H1 (cell line): ENCODE results near the gene COTL1. TPM values are rescaled to one million over a fixed set of nuclear protein-coding genes. Genes with fewer than 3 reads are reported as not detected.
A peak's percentile ranks its signal among the peaks of the same experiment; 100 is the strongest.

ENCODE experiments used
- CTCF ChIA-PET: fragments of 300-600 bp; sonication (Branson Sonifier 250); formaldehyde crosslinking; loops from one replicate; lab custom pipeline; 2021; ENCODE audit not compliant: partially characterized antibody; lab: Charles Lee
- POLR2A ChIA-PET: fragments of 300-600 bp; sonication (Branson Sonifier 250); formaldehyde crosslinking; loops from one replicate; lab custom pipeline; 2021; ENCODE audit warnings: inconsistent platforms; ENCODE audit not compliant: partially characterized antibody; lab: Charles Lee
- DNase-seq, 2 experiments: peaks; one replicate each; pipeline versions ENCODE4 v3.0.0 to v3.0.0-alpha.2; 2010 to 2022; ENCODE audit warnings: low spot score in 2 of 2, low read depth in 1 of 2, mixed read lengths in 1 of 2
- FAIRE-seq: peaks from 2 replicates; lab custom pipeline; 2011; peaks lifted over from hg19 to GRCh38; lab: Jason Lieb, UNC
- H2AFZ ChIP-seq: 2 replicates; pipeline ENCODE4 v1.8.1; 2012; ENCODE audit warnings: low read length, inconsistent platforms
- H2AK5ac ChIP-seq: 2 replicates; pipeline ENCODE4 v1.6.1; 2013; ENCODE audit warnings: low read depth, low read length
- H2BK120ac ChIP-seq: replicated peaks from 2 replicates; pipeline ENCODE3; 2013; ENCODE audit warnings: low read depth, low read length, inconsistent platforms
- H2BK12ac ChIP-seq: 2 replicates; pipeline ENCODE4 v1.6.1; 2013; ENCODE audit warnings: low read depth, low read length
- H2BK15ac ChIP-seq: 2 replicates; pipeline ENCODE4 v1.6.1; 2013; ENCODE audit warnings: low read length
- H2BK20ac ChIP-seq: 2 replicates; pipeline ENCODE4 v1.6.1; 2013; ENCODE audit warnings: low read length
- H2BK5ac ChIP-seq: 2 replicates; pipeline ENCODE4 v1.6.1; 2013; ENCODE audit warnings: low read depth, low read length
- H3K14ac ChIP-seq: 2 replicates; pipeline ENCODE4 v1.6.1; 2013; ENCODE audit warnings: inconsistent platforms; ENCODE audit not compliant: insufficient read length
- H3K18ac ChIP-seq: 2 replicates; pipeline ENCODE4 v1.6.1; 2013; ENCODE audit warnings: low read length; ENCODE audit errors: extremely low read depth
- H3K23ac ChIP-seq: 2 replicates; pipeline ENCODE4 v1.6.1; 2013; ENCODE audit warnings: inconsistent platforms; ENCODE audit not compliant: insufficient read length
- H3K23me2 ChIP-seq: 2 replicates; pipeline ENCODE4 v1.6.1; 2013; ENCODE audit warnings: low read depth, low read length
- H3K27ac ChIP-seq: 2 replicates; pipeline ENCODE4 v1.6.1; 2011; ENCODE audit warnings: low read depth, low read length, inconsistent platforms
- H3K27me3 ChIP-seq, 4 experiments: replicated peaks in 1 of 4; 1 replicate in 1 of 4; 2 replicates in 3 of 4; pipeline versions ENCODE4 v1.6.1 to v1.8.1; 2011 to 2013; ENCODE audit warnings: low read length in 3 of 4, mild to moderate bottlenecking in 3 of 4, inconsistent platforms in 2 of 4, mixed read lengths in 2 of 4, moderate library complexity in 1 of 4; ENCODE audit not compliant: control insufficient read depth in 3 of 4, insufficient read depth in 3 of 4; ENCODE audit errors: extremely low read depth in 1 of 4
- H3K36me3 ChIP-seq, 4 experiments: 2 replicates each; pipeline versions ENCODE4 v1.6.1 to v1.8.1; 2011 to 2013; ENCODE audit warnings: mild to moderate bottlenecking in 4 of 4, low read length in 3 of 4, moderate library complexity in 2 of 4, control low read depth in 1 of 4, inconsistent platforms in 1 of 4; ENCODE audit not compliant: insufficient read depth in 4 of 4, control insufficient read depth in 2 of 4
- H3K4ac ChIP-seq: replicated peaks from 2 replicates; pipeline ENCODE3; 2013; ENCODE audit warnings: low read length, low read depth, mixed read lengths, inconsistent platforms; ENCODE audit not compliant: insufficient read length
- H3K4me1 ChIP-seq, 4 experiments: replicated peaks in 1 of 4; 1 replicate in 1 of 4; 2 replicates in 3 of 4; pipeline versions ENCODE4 v1.6.1 to v1.8.1; 2011 to 2013; ENCODE audit warnings: low read length in 3 of 4, inconsistent platforms in 2 of 4, mixed read lengths in 1 of 4; ENCODE audit not compliant: insufficient read depth in 4 of 4, control insufficient read depth in 3 of 4
- H3K4me2 ChIP-seq, 2 experiments: 2 replicates each; pipeline versions ENCODE4 v1.6.1 to v1.8.1; 2011 to 2013; ENCODE audit warnings: low read depth in 2 of 2, low read length in 2 of 2, control low read depth in 1 of 2, inconsistent platforms in 1 of 2, mild to moderate bottlenecking in 1 of 2; ENCODE audit not compliant: insufficient read depth in 1 of 2
- H3K4me3 ChIP-seq, 4 experiments: fragments of 200-600, 300-600 bp in 1 of 4; sonication (generic), shearing (Covaris generic), sonication (Bioruptor Twin) in 1 of 4; 2 replicates each; pipeline versions ENCODE4 v1.5.1 to v1.8.1; 2011 to 2016; ENCODE audit warnings: low read length in 4 of 4, low read depth in 3 of 4, control low read depth in 2 of 4, inconsistent platforms in 2 of 4, mild to moderate bottlenecking in 2 of 4, mixed read lengths in 1 of 4, moderate library complexity in 1 of 4; ENCODE audit not compliant: insufficient read depth in 2 of 4; ENCODE audit errors: extremely low read depth in 1 of 4
- H3K56ac ChIP-seq: replicated peaks from 2 replicates; pipeline ENCODE3; 2013; ENCODE audit warnings: low read depth, mild to moderate bottlenecking, mixed read lengths, low read length, inconsistent platforms; ENCODE audit not compliant: insufficient read length
- H3K79me1 ChIP-seq: 2 replicates; pipeline ENCODE4 v1.6.1; 2013; ENCODE audit warnings: low read depth, low read length, control low read depth
- H3K79me2 ChIP-seq, 2 experiments: 2 replicates each; pipeline versions ENCODE4 v1.6.1 to v1.8.1; 2012 to 2013; ENCODE audit warnings: low read length in 2 of 2, mild to moderate bottlenecking in 2 of 2, inconsistent platforms in 1 of 2; ENCODE audit not compliant: insufficient read depth in 2 of 2, control insufficient read depth in 1 of 2
- H3K9ac ChIP-seq, 4 experiments: replicated peaks in 1 of 4; 1 replicate in 1 of 4; 2 replicates in 3 of 4; pipeline versions ENCODE4 v1.6.1 to v1.8.1; 2011 to 2013; ENCODE audit warnings: low read depth in 3 of 4, low read length in 3 of 4, control low read depth in 2 of 4, mild to moderate bottlenecking in 2 of 4, moderate library complexity in 2 of 4, inconsistent platforms in 1 of 4; ENCODE audit errors: extremely low read depth in 1 of 4
- H3K9me3 ChIP-seq, 2 experiments: 2 replicates each; pipeline versions ENCODE4 v1.6.1 to v1.8.1; 2012 to 2013; ENCODE audit warnings: mild to moderate bottlenecking in 2 of 2, moderate library complexity in 2 of 2, control low read depth in 1 of 2, inconsistent platforms in 1 of 2, low read depth in 1 of 2, low read length in 1 of 2, mixed read lengths in 1 of 2; ENCODE audit not compliant: insufficient read depth in 2 of 2
- H4K20me1 ChIP-seq, 2 experiments: replicated peaks in 1 of 2; 2 replicates each; pipeline versions ENCODE3 to v1.8.1; 2011 to 2013; ENCODE audit warnings: inconsistent platforms in 2 of 2, low read length in 2 of 2, mild to moderate bottlenecking in 1 of 2; ENCODE audit not compliant: insufficient read depth in 2 of 2, control insufficient read depth in 1 of 2
- H4K5ac ChIP-seq: 2 replicates; pipeline ENCODE4 v1.6.1; 2013; ENCODE audit warnings: low read length, low read depth, mixed read lengths, inconsistent platforms; ENCODE audit not compliant: insufficient read length
- H4K8ac ChIP-seq: 2 replicates; pipeline ENCODE4 v1.8.0; 2013; ENCODE audit warnings: mild to moderate bottlenecking, moderate library complexity, low read length, inconsistent platforms; ENCODE audit not compliant: insufficient read depth; ENCODE audit errors: extremely low read depth
- H4K91ac ChIP-seq: replicated peaks from 2 replicates; pipeline ENCODE3; 2013; ENCODE audit warnings: low read length, mixed read lengths, inconsistent platforms; ENCODE audit not compliant: insufficient read length
- BRCA1 ChIP-seq: IDR thresholded peaks from 2 replicates; pipeline ENCODE4 v1.6.1; 2012; ENCODE audit warnings: low read depth, low read length, improper control_type of control experiment
- KDM1A ChIP-seq: fragments of 200-600, 300-600 bp; sonication (generic); IDR thresholded peaks from 2 replicates; pipeline ENCODE4 v1.7.1; 2016; ENCODE audit warnings: mild to moderate bottlenecking, low read length, borderline replicate concordance
- MAFK ChIP-seq: IDR thresholded peaks from 2 replicates; pipeline ENCODE4 v1.6.1; 2012; ENCODE audit warnings: low read depth, mild to moderate bottlenecking, improper control_type of control experiment, low read length
- PHF8 ChIP-seq: fragments of 200-600 bp; sonication (generic); conservative IDR thresholded peaks from 2 replicates; pipeline ENCODE4 v1.7.1; 2012; ENCODE audit warnings: low read depth, mild to moderate bottlenecking, inconsistent platforms, low read length, moderate library complexity
- RBBP5 ChIP-seq: IDR thresholded peaks from 2 replicates; pipeline ENCODE4 v1.7.1; 2012; ENCODE audit warnings: low read depth, mild to moderate bottlenecking, inconsistent platforms, low read length, moderate library complexity, borderline replicate concordance
- RFX5 ChIP-seq: IDR thresholded peaks from 2 replicates; pipeline ENCODE4 v1.6.1; 2011; ENCODE audit warnings: low read depth, low read length, improper control_type of control experiment, borderline replicate concordance
- SIRT6 ChIP-seq: IDR thresholded peaks from one replicate; pipeline ENCODE4 v1.7.1; 2012; ENCODE audit warnings: low read length, inconsistent platforms
- SP2 ChIP-seq: IDR thresholded peaks from 2 replicates; pipeline ENCODE4 v1.6.1; 2012; ENCODE audit warnings: mild to moderate bottlenecking, low read length, inconsistent platforms
- SUZ12 ChIP-seq: fragments of 200-600 bp; sonication (generic); IDR thresholded peaks from 2 replicates; pipeline ENCODE4 v1.6.1; 2012; ENCODE audit warnings: mild to moderate bottlenecking, inconsistent platforms, low read length, moderate library complexity, mixed read lengths
- whole genome bisulfite sequencing, 2 experiments: shearing (Covaris generic) in 1 of 2; methylation state at CpG; one replicate each; pipeline versions ENCODE4 v1.1.6 to v1.1.7; 2013 to 2015; ENCODE audit warnings: low lambda C conversion rate in 2 of 2, mixed read lengths in 2 of 2, inconsistent platforms in 1 of 2, low coverage in 1 of 2, missing lambda C conversion rate in 1 of 2; ENCODE audit not compliant: insufficient replicate concordance in 2 of 2, insufficient coverage in 1 of 2, insufficient read length in 1 of 2; ENCODE audit errors: extremely low coverage in 1 of 2, missing lambda C conversion rate in 1 of 2; 5-methylcytosine and 5-hydroxymethylcytosine counted together
- polyA plus RNA-seq, 7 experiments: library from polyadenylated mRNA; depleted of rRNA in 3 of 7; stranded (reverse) in 5 of 7; unstranded in 2 of 7; fragments of >200 nt in 5 of 7; fragments of 200-250 nt in 2 of 7; gene quantifications; 1 replicate in 5 of 7; 2 replicates in 1 of 7; 4 replicates in 1 of 7; pipeline versions ENCODE4 v1.2.1 to v1.2.3, GENCODE V29; 2011 to 2013; ENCODE audit warnings: missing spikeins in 2 of 7, mixed read lengths in 2 of 7
- total RNA-seq: library from RNA; stranded (reverse); fragmentation: NEBNext Ultra II Directional; extraction: Animal tissue kit (Norgen Biotek cat#: 25700); gene quantifications from 2 replicates; pipeline ENCODE4 v1.2.1, GENCODE V29; 2021
- TF ChIP-seq, protein P1 (sequence below): IDR thresholded peaks from 2 replicates; pipeline ENCODE4 v1.6.1; 2012; ENCODE audit warnings: inconsistent platforms
- TF ChIP-seq, protein P2 (sequence below): IDR thresholded peaks from 2 replicates; pipeline ENCODE4 v1.6.1; 2011; ENCODE audit warnings: low read length, improper control_type of control experiment

The COTL1 gene
- total and polyA plus RNA-seq, 2 of the 8 experiments (the other 6 are each of a cell fraction or from before 2014, with no cell fraction given), result 59.2 to 183 TPM

DNA sequence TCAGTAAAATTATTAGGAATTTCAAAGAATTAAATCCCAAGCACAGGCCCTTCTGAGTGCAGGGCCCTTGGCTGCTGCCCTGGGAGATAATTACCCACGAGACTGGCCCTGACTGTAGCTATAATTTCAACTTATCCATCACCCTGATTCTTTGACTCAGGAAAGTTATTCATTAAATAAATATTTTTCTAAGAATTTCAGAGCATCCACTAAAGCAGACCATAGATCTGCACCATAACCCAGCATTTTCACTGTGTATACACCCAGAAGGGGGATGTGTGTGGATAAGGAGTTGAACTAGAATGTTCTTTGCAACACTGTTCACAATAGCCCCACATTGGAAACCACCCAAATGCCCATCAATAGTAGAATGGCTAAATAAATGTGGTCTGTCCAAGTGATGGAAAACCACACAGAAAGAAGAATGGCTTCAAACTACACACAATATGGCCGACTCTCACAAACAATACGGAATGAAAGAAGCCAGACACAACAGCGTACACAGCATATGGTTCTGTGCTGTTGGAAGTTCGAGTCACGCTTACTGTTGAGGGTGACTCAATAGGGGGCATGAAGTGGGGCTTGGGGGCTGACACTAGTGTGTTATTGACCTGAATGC, 79.5 kb downstream of the COTL1 start:
- Histone ChIP-seq H3K23me2 (no peaks in the 10 kb centered on the region), H2BK15ac (no peak overlapping the region), H2BK120ac (no peak overlapping the region), H2BK5ac (no peak overlapping the region), H3K23ac (no peak overlapping the region), H4K91ac (peak overlapping the region; percentile 35), H3K9me3 (no peaks in the 10 kb centered on the region), H3K9ac (no peak overlapping the region), H3K4me3 (no peak overlapping the region), H2AFZ (no peak overlapping the region), H3K4me1 (peaks cover 4 to 17% (median 11%) of the 10 kb centered on the region in 4 experiments), H3K27me3 (no peaks in the 10 kb centered on the region), H3K18ac (no peak overlapping the region), H2BK12ac (no peak overlapping the region), H3K79me2 (no peaks in the 10 kb centered on the region), H2AK5ac (no peak overlapping the region), H3K56ac (no peak overlapping the region), H3K4ac (no peak overlapping the region), H3K27ac (no peak overlapping the region), H3K14ac (no peak overlapping the region), H4K5ac (no peak overlapping the region), H3K36me3 (no peaks in the 10 kb centered on the region), H4K8ac (no peak overlapping the region), H3K4me2 (no peak overlapping the region), H4K20me1 (no peaks in the 10 kb centered on the region), H3K79me1 (no peaks in the 10 kb centered on the region), H2BK20ac (no peak overlapping the region)
- 91% methylated on average over 6 of the region's 6 CpGs; no CpG with 5 or more reads in 1 of the 2 experiments for WGBS, 2 experiments
- FAIRE-seq (no peak), DNase-seq (no peak)
- POLR2A ChIA-PET, result no interaction called here
- CTCF ChIA-PET, result interaction anchor here (0.7 to 1.4 kb wide), 2 partner anchors 28 to 187 kb away, joined by 4 read pairs; no protein-coding TSS in a partner anchor
- TF ChIP-seq KDM1A (no peak), RFX5 (no peak), BRCA1 (no peak), SP2 (no peak), RBBP5 (no peak), SIRT6 (no peak), PHF8 (no peak), MAFK (no peak), SUZ12 (no peak)
- TF ChIP-seq, protein P1, sequence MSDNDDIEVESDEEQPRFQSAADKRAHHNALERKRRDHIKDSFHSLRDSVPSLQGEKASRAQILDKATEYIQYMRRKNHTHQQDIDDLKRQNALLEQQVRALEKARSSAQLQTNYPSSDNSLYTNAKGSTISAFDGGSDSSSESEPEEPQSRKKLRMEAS, result no peak
- TF ChIP-seq, protein P2, sequence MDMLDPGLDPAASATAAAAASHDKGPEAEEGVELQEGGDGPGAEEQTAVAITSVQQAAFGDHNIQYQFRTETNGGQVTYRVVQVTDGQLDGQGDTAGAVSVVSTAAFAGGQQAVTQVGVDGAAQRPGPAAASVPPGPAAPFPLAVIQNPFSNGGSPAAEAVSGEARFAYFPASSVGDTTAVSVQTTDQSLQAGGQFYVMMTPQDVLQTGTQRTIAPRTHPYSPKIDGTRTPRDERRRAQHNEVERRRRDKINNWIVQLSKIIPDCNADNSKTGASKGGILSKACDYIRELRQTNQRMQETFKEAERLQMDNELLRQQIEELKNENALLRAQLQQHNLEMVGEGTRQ, result no peak
